GM12878 (cell line): ENCODE results near the gene ZNF618. TPM values are rescaled to one million over a fixed set of nuclear protein-coding genes. Genes with fewer than 3 reads are reported as not detected.
A peak's percentile ranks its signal among the peaks of the same experiment; 100 is the strongest.

ENCODE experiments used
- ATAC-seq: fragments of 200-7000 bp; cut with Tn5 transposase; 3 replicates; pipeline ENCODE4 v1.9.1; 2020; ENCODE audit warnings: mild to moderate bottlenecking, moderate library complexity
- BruUV-seq: library from RNA; stranded (reverse); fragments of 400-500 nt; replicated peaks from 2 replicates; lab custom pipeline; 2021; lab: Mats Ljungman, UMichigan
- CTCF ChIA-PET: fragments of 300-600 bp; sonication (Branson Sonifier 250); formaldehyde crosslinking; extraction: SDS; loops from one replicate; lab custom pipeline; 2021; ENCODE audit warnings: inconsistent platforms; lab: Yijun Ruan, JAX
- POLR2A ChIA-PET: fragments of 350-600 bp; formaldehyde crosslinking; extraction: SDS; loops from one replicate; lab custom pipeline; 2021; ENCODE audit warnings: inconsistent platforms; lab: Charles Lee
- RAD21 ChIA-PET: fragments of 300-600 bp; sonication (Branson Sonifier 250); formaldehyde crosslinking; loops from one replicate; lab custom pipeline; 2023; ENCODE audit warnings: antibody characterized with exemption; ENCODE audit not compliant: unreplicated experiment; lab: Charles Lee
- SMC1A ChIA-PET: fragments of 300-600 bp; sonication (Branson Sonifier 250); formaldehyde crosslinking; loops from one replicate; lab custom pipeline; 2023; ENCODE audit not compliant: unreplicated experiment, uncharacterized antibody; lab: Charles Lee
- DNase-seq: peaks from one replicate; pipeline ENCODE4 v3.0.0-alpha.2; 2011; ENCODE audit warnings: low read depth, low spot score
- FAIRE-seq: peaks from 3 replicates; lab custom pipeline; 2011; peaks lifted over from hg19 to GRCh38; lab: Jason Lieb, UNC
- H2AFZ ChIP-seq: 2 replicates; pipeline ENCODE4 v1.6.0; 2011; ENCODE audit warnings: low read depth, low read length, control low read depth; ENCODE audit not compliant: control insufficient read depth
- H3K27ac ChIP-seq: 2 replicates; pipeline ENCODE4 v1.5.1; 2011; ENCODE audit warnings: control low read depth; ENCODE audit not compliant: control insufficient read depth, insufficient read depth
- H3K27me3 ChIP-seq, 2 experiments: replicated peaks in 1 of 2; 2 replicates each; pipeline versions ENCODE4 v1.6.0 to v1.6.1; 2011; ENCODE audit warnings: low read length in 1 of 2; ENCODE audit not compliant: control insufficient read depth in 2 of 2, insufficient read depth in 2 of 2
- H3K36me3 ChIP-seq, 2 experiments: 2 replicates each; pipeline ENCODE4 v1.5.1; 2011; ENCODE audit warnings: low read length in 1 of 2; ENCODE audit not compliant: control insufficient read depth in 2 of 2, insufficient read depth in 2 of 2
- H3K4me1 ChIP-seq: 2 replicates; pipeline ENCODE4 v1.6.1; 2011; ENCODE audit warnings: mild to moderate bottlenecking, low read length, moderate library complexity, mixed read lengths; ENCODE audit not compliant: control insufficient read depth, insufficient read depth
- H3K4me2 ChIP-seq: 2 replicates; pipeline ENCODE4 v1.6.0; 2011; ENCODE audit warnings: control low read depth; ENCODE audit not compliant: control insufficient read depth, insufficient read depth
- H3K4me3 ChIP-seq: fragments of 200-600 bp; sonication (generic); 2 replicates; pipeline ENCODE4 v1.5.1; 2016
- H3K79me2 ChIP-seq: 2 replicates; pipeline ENCODE4 v1.6.0; 2011; ENCODE audit warnings: low read length; ENCODE audit not compliant: control insufficient read depth, insufficient read depth
- H3K9ac ChIP-seq: 2 replicates; pipeline ENCODE4 v1.8.0; 2011; ENCODE audit warnings: low read length, control low read depth, mixed read lengths; ENCODE audit not compliant: control insufficient read depth, insufficient read depth
- H3K9me3 ChIP-seq: replicated peaks from 3 replicates; pipeline ENCODE4 v1.5.1; 2011; ENCODE audit warnings: mild to moderate bottlenecking, low read length; ENCODE audit not compliant: control insufficient read depth, insufficient read depth
- H4K20me1 ChIP-seq: 2 replicates; pipeline ENCODE4 v1.6.0; 2011; ENCODE audit not compliant: control insufficient read depth, insufficient read depth
- BACH1 ChIP-seq: fragments of 450-650 bp; IDR thresholded peaks from 2 replicates; pipeline ENCODE4 v1.6.1; 2017; ENCODE audit warnings: mild to moderate bottlenecking, borderline replicate concordance
- IKZF2 ChIP-seq, 2 experiments: fragments of 450-650 bp; IDR thresholded peaks; 2 replicates each; pipeline ENCODE4 v1.6.1; 2017; ENCODE audit warnings: mild to moderate bottlenecking in 2 of 2, moderate library complexity in 2 of 2
- MTA3 ChIP-seq: IDR thresholded peaks from 2 replicates; pipeline ENCODE4 v1.6.1; 2012; ENCODE audit warnings: low read length, inconsistent platforms, borderline replicate concordance
- NR2C1 ChIP-seq: fragments of 450-650 bp; IDR thresholded peaks from 2 replicates; pipeline ENCODE4 v1.6.1; 2017; ENCODE audit warnings: antibody characterized with exemption, mild to moderate bottlenecking, moderate library complexity
- SKIL ChIP-seq: fragments of 450-650 bp; IDR thresholded peaks from 2 replicates; pipeline ENCODE4 v1.6.1; 2017; ENCODE audit warnings: mild to moderate bottlenecking, low read depth, inconsistent platforms; ENCODE audit not compliant: poor library complexity, severe bottlenecking
- SMAD5 ChIP-seq: IDR thresholded peaks from 2 replicates; pipeline ENCODE4 v1.6.1; 2016; ENCODE audit warnings: antibody characterized with exemption, low read depth
- SRF ChIP-seq, 2 experiments: IDR thresholded peaks; 2 replicates each; pipeline ENCODE4 v1.6.1; 2011; ENCODE audit warnings: low read depth in 2 of 2, low read length in 2 of 2, mild to moderate bottlenecking in 1 of 2, moderate library complexity in 1 of 2
- TCF12 ChIP-seq: IDR thresholded peaks from 2 replicates; pipeline ENCODE4 v1.6.1; 2011; ENCODE audit warnings: low read depth, mild to moderate bottlenecking, low read length
- ZBTB33 ChIP-seq: fragments of 450-650 bp; IDR thresholded peaks from 2 replicates; pipeline ENCODE4 v1.6.1; 2017; ENCODE audit warnings: mild to moderate bottlenecking
- ZSCAN29 ChIP-seq: fragments of 450-650 bp; IDR thresholded peaks from 2 replicates; pipeline ENCODE4 v1.6.1; 2017; ENCODE audit warnings: mild to moderate bottlenecking, moderate library complexity
- WGBS: methylation state at CpG from one replicate; pipeline ENCODE4 v1.1.6; 2016; ENCODE audit warnings: low lambda C conversion rate; ENCODE audit not compliant: insufficient replicate concordance, insufficient coverage; ENCODE audit errors: missing lambda C conversion rate; 5-methylcytosine and 5-hydroxymethylcytosine counted together
- in situ Hi-C: fragments of 300-500 bp; cut with MboI; formaldehyde crosslinking; loops from 9 replicates; pipeline ENCODE4 v1.14.3; 2018; ENCODE audit warnings: mixed read lengths
- intact Hi-C: fragments of 100-400 bp; cut with micrococcal nuclease; formaldehyde crosslinking; loops from one replicate; pipeline ENCODE4 v1.14.2; 2022; ENCODE audit not compliant: unreplicated experiment
- polyA plus RNA-seq, 11 experiments: library from polyadenylated mRNA; depleted of rRNA in 4 of 11; unstranded in 6 of 11; stranded (reverse) in 5 of 11; fragments of >200 nt; fragmentation: Nextera tagmentation in 4 of 11; fragmentation: Illumina TruSeq in 1 of 11; extraction: Ambion mirVana in 4 of 11; extraction: Trizol in 1 of 11; gene quantifications; 1 replicate in 1 of 11; 2 replicates in 10 of 11; pipeline versions ENCODE4 v1.2.1 to v1.2.3, GENCODE V29; 2011 to 2016; ENCODE audit warnings: inconsistent platforms in 2 of 11, missing spikeins in 2 of 11, low read depth in 1 of 11
- total RNA-seq, 4 experiments: library from RNA; depleted of rRNA in 3 of 4; stranded (reverse); fragments of >200 nt in 3 of 4; fragmentation: Illumina TruSeq in 1 of 4; extraction: Trizol in 1 of 4; gene quantifications; 2 replicates each; pipeline versions ENCODE4 v1.2.1 to v1.2.3, GENCODE V29; 2013 to 2021
- TF ChIP-seq, protein P1 (sequence below), 3 experiments: IDR thresholded peaks in 2 of 3; conservative IDR thresholded peaks in 1 of 3; 2 replicates each; pipeline ENCODE4 v1.5.1; 2011; ENCODE audit warnings: low read depth in 3 of 3, low read length in 3 of 3, mild to moderate bottlenecking in 3 of 3, control low read depth in 2 of 3, moderate library complexity in 2 of 3, inconsistent platforms in 1 of 3, mixed read lengths in 1 of 3; ENCODE audit not compliant: control insufficient read depth in 2 of 3, insufficient read depth in 1 of 3; ENCODE audit errors: extremely low read depth in 1 of 3

ZNF618 gene
- total and polyA plus RNA-seq, 10 of the 15 experiments (the other 5 are each of a cell fraction or from before 2014, with no cell fraction given) = 0.01 to 0.24 (median 0.06) TPM; not detected in 2

DNA sequence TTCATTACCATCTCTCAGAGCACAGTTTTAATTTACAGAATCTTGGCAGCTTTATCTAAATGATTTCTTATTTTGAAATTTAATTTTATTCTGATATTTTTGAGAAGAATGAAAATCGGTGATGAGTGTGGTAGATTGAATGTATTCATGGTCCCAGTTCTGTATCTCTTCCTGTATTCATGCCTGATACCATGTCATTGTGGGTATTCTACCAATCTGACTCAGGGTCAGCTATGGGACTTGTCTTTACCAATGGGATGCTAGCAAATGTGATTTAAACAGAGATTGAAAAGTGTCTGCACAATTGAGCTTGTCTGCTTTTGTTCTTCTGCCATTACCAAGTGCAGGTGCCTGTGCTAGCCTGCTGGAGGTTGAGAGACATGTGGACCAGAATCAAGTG, 17.8 kb upstream of the ZNF618 start:
- H2AFZ ChIP-seq = no peak overlapping the region
- TF ChIP-seq ZBTB33 (no peak), BACH1 (no peak), TCF12 (no peak), ZSCAN29 (no peak), SRF (IDR thresholded peaks at IDR 0.05; ENCODE audit: low read depth in 2 of 2, low read length in 2 of 2) (no peak), IKZF2 (IDR thresholded peaks at IDR 0.05) (no peak)
- H3K9me3 ChIP-seq = no peaks in the 10 kb centered on the region
- SMC1A ChIA-PET = interaction anchor here (1.3 kb wide), 1 partner anchor 24 kb away, joined by 3 read pairs; no protein-coding TSS in a partner anchor
- ATAC-seq (peak; percentile 63), DNase-seq (no peak), FAIRE-seq (no peak)
- in situ Hi-C loops (no loop called here), intact Hi-C loops (no loop called here)
- no peak overlapping the region for H3K9ac ChIP-seq
- POLR2A ChIA-PET = no interaction called here
- H3K4me2 ChIP-seq = no peak overlapping the region
- WGBS = 37% methylated on average over 1 of the region's 1 CpG
- no peaks in the 10 kb centered on the region for H3K27me3 ChIP-seq
- H4K20me1 ChIP-seq = no peaks in the 10 kb centered on the region
- CTCF ChIA-PET = interaction anchor here (1.1 kb wide), 1 partner anchor 23 kb away, joined by 3 read pairs; no protein-coding TSS in a partner anchor
- H3K4me3 ChIP-seq = no peak overlapping the region
- H3K36me3 ChIP-seq = no peaks in the 10 kb centered on the region
- no peaks in the 10 kb centered on the region for H3K79me2 ChIP-seq
- no peak overlapping the region for H3K27ac ChIP-seq
- H3K4me1 ChIP-seq = no peaks in the 10 kb centered on the region
- BruUV-seq = no TSS peak
- RAD21 ChIA-PET = no interaction called here

- Histone ChIP-seq H3K27me3 (no peaks in the 10 kb centered on the region; a peak in 1 of 4 replicates), H3K79me2 (no peaks in the 10 kb centered on the region), H3K4me1 (no peaks in the 10 kb centered on the region), H2AFZ (no peak overlapping the region), H3K4me3 (no peak overlapping the region), H3K36me3 (no peaks in the 10 kb centered on the region), H3K9me3 (no peaks in the 10 kb centered on the region), H3K27ac (no peak overlapping the region), H3K4me2 (no peak overlapping the region), H4K20me1 (no peaks in the 10 kb centered on the region), H3K9ac (no peak overlapping the region)
- BruUV-seq = no TSS peak
- WGBS = 0% methylated on average over 2 of the region's 2 CpGs
- no peak for ATAC-seq
- ChIA-PET RAD21 (no interaction called here), POLR2A (no interaction called here), SMC1A (no interaction called here), CTCF (no interaction called here)
- intact Hi-C loops = no loop called here
- no peak for FAIRE-seq
- DNase-seq = no peak
- in situ Hi-C loops = no loop called here
- TF ChIP-seq NR2C1 = no peak
- no peak for TF ChIP-seq SMAD5
- TF ChIP-seq MTA3 = no peak
- TF ChIP-seq SKIL = no peak
- TF ChIP-seq, protein P1, sequence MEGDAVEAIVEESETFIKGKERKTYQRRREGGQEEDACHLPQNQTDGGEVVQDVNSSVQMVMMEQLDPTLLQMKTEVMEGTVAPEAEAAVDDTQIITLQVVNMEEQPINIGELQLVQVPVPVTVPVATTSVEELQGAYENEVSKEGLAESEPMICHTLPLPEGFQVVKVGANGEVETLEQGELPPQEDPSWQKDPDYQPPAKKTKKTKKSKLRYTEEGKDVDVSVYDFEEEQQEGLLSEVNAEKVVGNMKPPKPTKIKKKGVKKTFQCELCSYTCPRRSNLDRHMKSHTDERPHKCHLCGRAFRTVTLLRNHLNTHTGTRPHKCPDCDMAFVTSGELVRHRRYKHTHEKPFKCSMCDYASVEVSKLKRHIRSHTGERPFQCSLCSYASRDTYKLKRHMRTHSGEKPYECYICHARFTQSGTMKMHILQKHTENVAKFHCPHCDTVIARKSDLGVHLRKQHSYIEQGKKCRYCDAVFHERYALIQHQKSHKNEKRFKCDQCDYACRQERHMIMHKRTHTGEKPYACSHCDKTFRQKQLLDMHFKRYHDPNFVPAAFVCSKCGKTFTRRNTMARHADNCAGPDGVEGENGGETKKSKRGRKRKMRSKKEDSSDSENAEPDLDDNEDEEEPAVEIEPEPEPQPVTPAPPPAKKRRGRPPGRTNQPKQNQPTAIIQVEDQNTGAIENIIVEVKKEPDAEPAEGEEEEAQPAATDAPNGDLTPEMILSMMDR (IDR thresholded peaks at IDR 0.05 in 2 of 3, conservative IDR thresholded peaks at IDR 0.05 in 1 of 3; ENCODE audit: control insufficient read depth in 2 of 3, extremely low read depth in 1 of 3, insufficient read depth in 1 of 3, low read depth in 3 of 3, low read length in 3 of 3) = no peak
These were observed 12.8 kb upstream of the ZNF618 start for GRCh38 chr9:113863345-113863744.
